OCI-LY3 (cell line): ENCODE measurements around the gene RABL2A.
"Not testable (repeated sequence)": the region's sequence is repeated elsewhere in the genome, so short reads cannot be mapped to it uniquely, and the experiment has no call there.

Experiments used
- EZH2phosphoT487 ChIP-seq: fragments of 200-600 bp; shearing (Covaris generic); IDR thresholded peaks from 2 replicates; pipeline ENCODE4 v1.6.1; 2018; ENCODE audit warnings: antibody characterized with exemption, mixed run types, low read depth
- TF ChIP-seq, protein P1 (sequence below): fragments of 200-600, 300-600 bp; sonication (generic); IDR thresholded peaks from 2 replicates; pipeline ENCODE4 v1.5.1; 2014; ENCODE audit warnings: antibody characterized with exemption, low read length, low read depth

- TF ChIP-seq, protein P1, sequence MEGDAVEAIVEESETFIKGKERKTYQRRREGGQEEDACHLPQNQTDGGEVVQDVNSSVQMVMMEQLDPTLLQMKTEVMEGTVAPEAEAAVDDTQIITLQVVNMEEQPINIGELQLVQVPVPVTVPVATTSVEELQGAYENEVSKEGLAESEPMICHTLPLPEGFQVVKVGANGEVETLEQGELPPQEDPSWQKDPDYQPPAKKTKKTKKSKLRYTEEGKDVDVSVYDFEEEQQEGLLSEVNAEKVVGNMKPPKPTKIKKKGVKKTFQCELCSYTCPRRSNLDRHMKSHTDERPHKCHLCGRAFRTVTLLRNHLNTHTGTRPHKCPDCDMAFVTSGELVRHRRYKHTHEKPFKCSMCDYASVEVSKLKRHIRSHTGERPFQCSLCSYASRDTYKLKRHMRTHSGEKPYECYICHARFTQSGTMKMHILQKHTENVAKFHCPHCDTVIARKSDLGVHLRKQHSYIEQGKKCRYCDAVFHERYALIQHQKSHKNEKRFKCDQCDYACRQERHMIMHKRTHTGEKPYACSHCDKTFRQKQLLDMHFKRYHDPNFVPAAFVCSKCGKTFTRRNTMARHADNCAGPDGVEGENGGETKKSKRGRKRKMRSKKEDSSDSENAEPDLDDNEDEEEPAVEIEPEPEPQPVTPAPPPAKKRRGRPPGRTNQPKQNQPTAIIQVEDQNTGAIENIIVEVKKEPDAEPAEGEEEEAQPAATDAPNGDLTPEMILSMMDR: not testable (repeated sequence)
- TF ChIP-seq EZH2phosphoT487: not testable (repeated sequence)
These were observed 21.0 kb upstream of the RABL2A start for GRCh38 chr2:113606036-113606435.
